Dedifferentiated amniotic fluid mesenchymal stem cell (primary cell): ENCODE data around the gene KLK10.

Experiments
- DNase-seq: peaks from one replicate; pipeline ENCODE4 v3.0.0-alpha.2; 2016; ENCODE audit errors: extremely low spot score

KLK10 gene

DNA sequence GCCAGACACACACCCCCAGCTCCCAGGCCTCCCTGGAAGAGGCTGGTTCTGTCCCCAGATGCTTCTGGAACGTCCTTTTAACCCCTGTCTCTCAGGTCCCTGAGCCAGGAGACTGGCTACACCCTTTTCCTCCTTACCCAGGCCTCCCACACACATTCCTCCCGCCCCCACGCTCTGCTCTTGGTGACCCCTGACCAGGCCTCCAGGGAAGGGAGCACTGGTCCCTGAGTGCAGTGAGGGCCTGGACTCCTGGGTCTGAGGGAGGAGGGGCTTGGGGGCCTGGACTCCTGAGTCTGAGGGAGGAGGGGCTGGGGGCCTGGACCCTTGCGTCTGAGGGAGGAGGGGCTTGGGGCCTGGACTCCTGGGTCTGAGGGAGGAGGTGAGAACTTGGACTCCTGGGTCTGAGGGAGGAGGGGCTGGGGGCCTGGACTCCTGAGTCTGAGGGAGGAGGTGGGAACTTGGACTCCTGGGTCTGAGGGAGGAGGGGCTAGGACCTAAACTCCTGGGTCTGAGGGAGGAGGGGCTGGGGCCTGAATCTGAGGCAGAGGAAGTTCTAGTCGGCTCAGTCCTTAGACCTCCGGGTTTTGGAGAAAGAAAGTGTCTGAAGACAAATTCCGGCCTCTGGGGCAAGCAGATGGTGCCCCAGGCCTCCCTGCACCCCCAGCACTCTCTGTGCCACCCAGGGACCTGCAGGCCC lies 50.6 kb downstream of the KLK10 start:
- no peak for DNase-seq

DNA sequence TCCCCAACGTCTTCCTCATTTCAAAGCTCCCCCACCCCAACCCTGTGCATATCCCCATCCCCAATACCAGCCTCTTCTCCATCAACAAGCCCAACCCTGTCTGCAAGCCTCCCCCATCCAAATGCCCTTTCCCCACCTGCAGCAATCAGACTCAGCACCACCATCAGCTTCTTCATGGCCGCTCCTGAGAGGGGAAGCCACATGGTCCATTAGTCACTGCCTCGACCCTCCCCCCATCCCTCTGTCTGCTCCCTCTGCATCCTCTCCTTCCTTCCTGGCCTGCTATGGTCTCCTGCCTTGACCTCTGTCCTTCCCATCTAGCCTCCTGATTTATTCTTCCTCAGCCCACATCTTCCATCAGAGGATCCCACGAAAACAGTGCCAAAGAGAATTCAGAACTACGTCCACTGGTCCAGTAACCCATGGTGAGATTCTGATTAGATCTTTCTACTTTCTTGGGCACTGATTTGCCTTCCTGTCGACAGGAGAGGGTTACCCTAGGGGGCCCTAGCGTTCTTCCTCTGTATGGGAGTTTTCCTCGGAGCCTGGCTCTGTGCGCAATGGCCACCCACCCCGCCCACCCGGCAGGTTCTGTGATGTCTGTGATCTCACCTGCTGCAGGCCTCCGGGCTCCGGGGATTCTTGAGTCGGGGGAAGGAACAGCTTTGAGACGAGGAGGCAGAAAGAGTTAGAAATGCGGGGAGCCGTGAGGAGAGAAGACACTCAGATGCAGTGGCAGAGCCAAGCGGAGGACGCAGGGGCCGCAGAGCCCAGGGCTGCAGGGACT lies 51.4 kb downstream of the KLK10 start:
- no peak for DNase-seq

DNA sequence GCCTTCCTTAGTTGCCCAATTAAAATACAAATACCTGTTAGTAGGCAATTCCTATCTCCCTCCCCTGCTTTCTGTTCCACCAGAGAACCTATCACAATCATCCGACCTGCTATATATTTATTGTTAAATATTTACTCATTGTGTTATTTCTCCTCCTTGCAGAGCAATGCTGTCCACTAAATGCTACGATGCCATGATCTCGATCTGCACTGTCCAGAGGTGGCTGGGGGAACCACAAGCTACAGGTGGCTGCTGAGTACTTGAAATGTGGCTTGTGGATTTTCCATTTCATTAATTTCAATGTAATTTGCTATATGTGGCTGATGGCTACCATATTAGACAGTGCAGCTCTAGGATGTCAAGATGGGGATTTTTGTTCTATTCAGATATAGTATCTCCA lies 55.2 kb downstream of the KLK10 start:
- DNase-seq, result no peak

DNA sequence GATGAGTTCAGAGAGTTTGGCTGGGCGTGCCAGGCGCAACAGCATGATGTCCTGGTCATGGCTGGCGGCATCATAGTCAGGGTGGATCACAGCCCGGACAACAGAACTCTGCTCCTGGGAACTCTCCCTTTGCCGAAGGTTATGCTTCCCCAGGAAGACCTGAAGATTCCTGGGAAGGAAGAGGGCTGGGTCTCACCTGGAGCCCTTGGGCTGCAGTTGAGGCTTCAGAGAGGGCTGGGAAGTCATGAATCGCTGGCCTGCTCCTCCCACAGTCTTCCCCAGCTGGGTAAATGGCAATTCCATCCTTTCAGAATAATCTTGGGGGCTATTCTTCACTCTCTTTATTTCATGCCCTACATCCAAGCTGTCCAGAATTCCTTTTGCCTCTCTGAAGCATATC lies 56.1 kb downstream of the KLK10 start:
- no peak for DNase-seq
